ENCODE measurements around the gene FASTK.

FASTK gene

DNA sequence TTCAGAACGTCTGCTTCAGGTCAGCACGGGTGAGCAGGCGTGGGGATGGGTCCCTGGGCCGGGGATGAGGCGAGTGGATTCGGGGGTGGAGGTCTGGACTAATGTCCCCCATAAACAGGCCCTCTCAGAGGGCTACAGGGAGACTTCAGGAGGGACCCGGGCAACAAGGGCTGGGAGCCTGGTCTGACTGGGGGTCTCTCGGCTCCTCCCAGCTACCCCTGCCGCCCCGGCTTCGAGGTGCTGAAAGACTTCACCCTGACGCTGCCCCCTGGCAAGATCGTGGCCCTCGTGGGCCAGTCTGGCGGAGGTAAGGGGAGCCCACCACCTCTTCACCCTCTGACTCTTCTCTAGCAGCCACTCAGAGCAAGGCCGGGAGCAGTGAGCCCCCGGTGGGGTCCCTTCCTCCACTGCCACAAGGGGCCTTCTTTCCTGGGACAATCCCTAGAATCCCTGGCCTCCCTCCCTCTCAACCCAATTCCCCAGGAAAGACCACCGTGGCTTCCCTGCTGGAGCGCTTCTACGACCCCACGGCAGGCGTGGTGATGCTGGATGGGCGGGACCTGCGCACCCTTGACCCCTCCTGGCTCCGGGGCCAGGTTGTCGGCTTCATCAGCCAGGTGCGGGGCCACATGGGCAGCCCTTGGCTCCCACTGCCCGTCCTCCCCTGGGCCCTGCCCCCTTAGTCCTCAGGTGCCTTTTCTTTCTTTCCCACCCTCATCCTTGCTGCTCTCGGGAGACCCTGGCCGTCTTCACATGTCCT lies 39.8 kb downstream of the FASTK start:
- no peak overlapping the region for H3K27ac Mint-ChIP-seq
- TF ChIP-seq, protein P1, sequence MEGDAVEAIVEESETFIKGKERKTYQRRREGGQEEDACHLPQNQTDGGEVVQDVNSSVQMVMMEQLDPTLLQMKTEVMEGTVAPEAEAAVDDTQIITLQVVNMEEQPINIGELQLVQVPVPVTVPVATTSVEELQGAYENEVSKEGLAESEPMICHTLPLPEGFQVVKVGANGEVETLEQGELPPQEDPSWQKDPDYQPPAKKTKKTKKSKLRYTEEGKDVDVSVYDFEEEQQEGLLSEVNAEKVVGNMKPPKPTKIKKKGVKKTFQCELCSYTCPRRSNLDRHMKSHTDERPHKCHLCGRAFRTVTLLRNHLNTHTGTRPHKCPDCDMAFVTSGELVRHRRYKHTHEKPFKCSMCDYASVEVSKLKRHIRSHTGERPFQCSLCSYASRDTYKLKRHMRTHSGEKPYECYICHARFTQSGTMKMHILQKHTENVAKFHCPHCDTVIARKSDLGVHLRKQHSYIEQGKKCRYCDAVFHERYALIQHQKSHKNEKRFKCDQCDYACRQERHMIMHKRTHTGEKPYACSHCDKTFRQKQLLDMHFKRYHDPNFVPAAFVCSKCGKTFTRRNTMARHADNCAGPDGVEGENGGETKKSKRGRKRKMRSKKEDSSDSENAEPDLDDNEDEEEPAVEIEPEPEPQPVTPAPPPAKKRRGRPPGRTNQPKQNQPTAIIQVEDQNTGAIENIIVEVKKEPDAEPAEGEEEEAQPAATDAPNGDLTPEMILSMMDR (IDR thresholded peaks at IDR 0.05; ENCODE audit: unreplicated experiment in 3 of 3), result no peak
- no peaks in the 10 kb centered on the region for H3K27me3 Mint-ChIP-seq (ENCODE audit: low read depth)
- H3K9me3 Mint-ChIP-seq, result no peaks in the 10 kb centered on the region
- no peak overlapping the region for H3K4me3 Mint-ChIP-seq
- H3K4me1 Mint-ChIP-seq, result peaks cover 19% of the 10 kb centered on the region
- H3K36me3 Mint-ChIP-seq (ENCODE audit: low read depth), result no peaks in the 10 kb centered on the region

DNA sequence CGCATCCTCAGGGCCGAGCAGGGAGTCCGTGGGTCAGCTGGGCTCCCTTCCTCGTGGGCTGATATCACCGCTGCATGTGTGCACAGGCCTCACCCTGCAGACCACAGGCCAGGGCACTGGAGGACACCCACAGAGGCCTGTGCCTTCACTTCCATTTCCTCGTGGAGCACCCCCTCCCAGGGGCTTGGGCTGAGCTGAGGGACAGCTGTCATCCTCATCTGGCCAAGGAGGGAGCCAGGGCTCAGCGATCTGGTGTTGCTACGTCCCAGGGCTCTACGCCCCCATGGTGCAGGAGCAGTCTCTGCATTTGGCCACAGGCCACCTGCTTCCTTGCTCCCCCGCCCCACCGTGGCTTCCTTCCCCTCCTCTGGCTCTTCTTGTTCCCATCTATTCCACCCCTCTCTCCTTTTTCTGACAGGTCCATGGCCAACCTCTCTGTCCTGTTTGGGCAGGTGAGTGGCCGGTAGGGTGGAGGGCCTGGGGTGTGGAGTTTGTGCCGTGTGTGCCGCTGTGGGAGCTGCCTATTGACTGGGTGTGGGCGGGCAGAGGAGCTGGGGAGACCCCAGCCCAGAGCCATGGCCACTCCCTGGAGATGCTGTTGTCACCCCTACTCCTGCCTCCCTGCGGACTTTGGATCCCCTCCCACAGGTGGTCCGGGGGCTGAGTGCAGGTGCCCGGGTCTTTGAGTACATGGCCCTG lies 40.6 kb downstream of the FASTK start:
- no peak overlapping the region for H3K4me3 Mint-ChIP-seq
- no peaks in the 10 kb centered on the region for H3K9me3 Mint-ChIP-seq
- H3K27me3 Mint-ChIP-seq (ENCODE audit: low read depth), result no peaks in the 10 kb centered on the region
- peak overlapping the region; percentile 69 to 82 (median 77) for H3K27ac Mint-ChIP-seq
- no peaks in the 10 kb centered on the region for H3K36me3 Mint-ChIP-seq (ENCODE audit: low read depth)
- peaks cover 19% of the 10 kb centered on the region for H3K4me1 Mint-ChIP-seq
- TF ChIP-seq, protein P1 (IDR thresholded peaks at IDR 0.05; ENCODE audit: unreplicated experiment in 3 of 3), result no peak

DNA sequence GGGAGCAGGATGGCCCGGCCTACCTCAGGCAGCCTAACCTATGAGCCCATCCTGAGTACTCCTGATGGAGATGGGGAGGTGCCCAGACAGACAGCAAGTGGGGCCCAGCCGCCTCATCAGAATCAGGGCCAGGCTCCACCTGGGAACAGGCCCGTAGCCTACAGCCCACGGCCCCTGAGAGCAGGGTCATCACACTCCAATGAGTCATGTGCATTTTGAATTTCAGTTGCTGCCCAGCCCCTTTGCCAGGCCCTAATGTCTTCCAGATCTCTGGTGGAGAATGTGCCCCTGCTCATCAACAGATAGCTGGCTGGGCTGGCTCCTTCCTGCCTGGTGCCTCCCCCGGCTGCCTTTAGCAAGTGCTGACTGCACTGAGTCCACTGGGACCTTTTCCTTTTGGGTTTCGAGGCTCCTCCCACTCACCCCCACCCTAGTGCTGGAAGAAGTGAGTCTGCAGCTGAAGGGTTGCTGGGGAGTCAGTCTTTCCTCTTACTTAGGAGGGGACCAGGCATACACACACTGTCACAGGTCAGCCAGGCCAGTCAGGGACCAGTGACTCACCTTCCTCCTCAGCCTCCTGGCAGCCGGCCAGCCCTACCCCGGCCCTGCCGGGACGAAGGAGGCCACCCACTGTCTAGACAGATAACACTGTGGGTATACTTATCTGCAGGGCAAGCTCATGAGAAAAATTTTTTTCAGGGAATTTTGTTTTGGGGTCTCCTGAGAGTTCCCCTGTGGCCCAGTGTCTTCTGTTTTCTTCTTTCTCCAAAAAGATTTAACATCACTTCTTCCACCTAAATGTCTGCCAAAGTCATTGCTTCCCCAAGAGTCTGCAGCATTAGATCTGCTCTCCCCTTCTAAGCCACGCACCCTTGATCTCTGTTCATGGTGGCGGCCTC lies 41.4 kb downstream of the FASTK start:
- Mint-ChIP-seq H3K27ac (peak overlapping the region; percentile 69 to 82 (median 77)), H3K4me3 (no peak overlapping the region), H3K27me3 (ENCODE audit: low read depth) (no peaks in the 10 kb centered on the region), H3K4me1 (peaks cover 19% of the 10 kb centered on the region), H3K9me3 (no peaks in the 10 kb centered on the region), H3K36me3 (ENCODE audit: low read depth) (no peaks in the 10 kb centered on the region)
- TF ChIP-seq, protein P1 (IDR thresholded peaks at IDR 0.05; ENCODE audit: unreplicated experiment in 3 of 3), result no peak

DNA sequence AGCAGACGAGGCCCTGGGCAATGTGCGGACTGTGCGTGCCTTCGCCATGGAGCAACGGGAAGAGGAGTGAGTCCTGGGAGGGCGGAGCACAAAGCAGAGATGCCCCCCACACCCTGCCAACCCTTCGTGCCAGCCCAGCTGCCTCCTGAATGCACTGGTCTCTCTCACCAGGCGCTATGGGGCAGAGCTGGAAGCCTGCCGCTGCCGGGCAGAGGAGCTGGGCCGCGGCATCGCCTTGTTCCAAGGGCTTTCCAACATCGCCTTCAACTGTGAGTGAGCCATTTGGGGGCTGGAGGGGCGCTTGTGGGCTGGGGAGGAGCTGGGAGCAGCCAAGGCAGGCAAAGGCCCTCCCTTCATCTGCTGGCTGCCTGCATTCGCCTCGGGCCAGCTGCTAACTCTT lies 44.7 kb downstream of the FASTK start:
- TF ChIP-seq, protein P1 (IDR thresholded peaks at IDR 0.05; ENCODE audit: unreplicated experiment in 3 of 3), result no peak

DNA sequence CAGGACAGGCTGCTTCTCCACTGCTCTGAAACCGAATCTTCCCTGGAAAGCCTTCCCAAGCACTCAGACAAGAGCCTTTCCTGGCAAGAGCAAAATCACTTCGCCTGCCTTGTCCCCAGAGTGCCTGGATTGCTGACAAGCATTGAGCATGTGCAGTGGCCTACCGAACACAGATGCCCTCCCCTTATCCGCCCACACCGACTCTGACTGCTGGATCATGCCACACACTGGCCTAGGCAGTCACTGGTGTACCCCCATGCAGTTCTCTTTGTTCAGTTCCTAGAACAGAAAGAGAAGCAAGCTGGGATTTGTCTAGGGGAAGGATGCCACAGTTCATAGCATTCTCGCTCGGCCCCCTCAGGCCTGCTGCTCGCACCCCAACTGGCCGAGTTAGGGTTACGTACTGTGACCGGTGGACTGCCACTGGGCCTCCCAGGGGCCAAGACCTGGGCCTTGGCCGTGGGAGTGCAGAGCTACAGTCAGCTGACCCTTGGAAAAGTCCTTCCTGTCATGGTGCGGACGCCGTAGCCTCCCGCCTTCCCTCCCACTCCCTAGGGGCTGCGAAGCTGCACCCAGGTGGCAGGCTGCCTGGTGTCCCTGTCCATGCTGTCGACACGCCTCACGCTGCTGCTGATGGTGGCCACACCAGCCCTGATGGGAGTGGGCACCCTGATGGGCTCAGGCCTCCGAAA lies 45.4 kb downstream of the FASTK start:
- no peaks in the 10 kb centered on the region for H3K9me3 Mint-ChIP-seq
- no peaks in the 10 kb centered on the region for H3K27me3 Mint-ChIP-seq (ENCODE audit: low read depth)
- H3K4me3 Mint-ChIP-seq, result no peak overlapping the region

More for the DNA sequence above, 44.7 kb downstream of the FASTK start:
- Mint-ChIP-seq H3K9me3 (no peaks in the 10 kb centered on the region), H3K36me3 (ENCODE audit: low read depth) (peaks cover 3% of the 10 kb centered on the region), H3K27ac (no peak overlapping the region), H3K27me3 (ENCODE audit: low read depth) (no peaks in the 10 kb centered on the region), H3K4me1 (peaks cover 16% of the 10 kb centered on the region), H3K4me3 (no peak overlapping the region)

More for the DNA sequence above, 45.4 kb downstream of the FASTK start:
- TF ChIP-seq, protein P1 (IDR thresholded peaks at IDR 0.05; ENCODE audit: unreplicated experiment in 3 of 3), result no peak
- no peak overlapping the region for H3K27ac Mint-ChIP-seq
- peaks cover 3% of the 10 kb centered on the region for H3K36me3 Mint-ChIP-seq (ENCODE audit: low read depth)
- peaks cover 16% of the 10 kb centered on the region for H3K4me1 Mint-ChIP-seq

Data from nephron (organoid).